DND-41 (cell line): ENCODE results near the gene ATP13A3.

Source experiments
- EZH2 ChIP-seq: IDR thresholded peaks from 3 replicates; pipeline ENCODE4 v1.6.1; 2012; ENCODE audit warnings: borderline replicate concordance, low read depth, mild to moderate bottlenecking, moderate library complexity, low read length, inconsistent platforms; ENCODE audit not compliant: severe bottlenecking
- TF ChIP-seq, protein P1 (sequence below): IDR thresholded peaks from 2 replicates; pipeline ENCODE4 v1.5.1; 2012; ENCODE audit warnings: borderline replicate concordance, low read length, moderate library complexity, mild to moderate bottlenecking; ENCODE audit not compliant: poor library complexity, severe bottlenecking; ENCODE audit errors: extremely low read depth

DNA sequence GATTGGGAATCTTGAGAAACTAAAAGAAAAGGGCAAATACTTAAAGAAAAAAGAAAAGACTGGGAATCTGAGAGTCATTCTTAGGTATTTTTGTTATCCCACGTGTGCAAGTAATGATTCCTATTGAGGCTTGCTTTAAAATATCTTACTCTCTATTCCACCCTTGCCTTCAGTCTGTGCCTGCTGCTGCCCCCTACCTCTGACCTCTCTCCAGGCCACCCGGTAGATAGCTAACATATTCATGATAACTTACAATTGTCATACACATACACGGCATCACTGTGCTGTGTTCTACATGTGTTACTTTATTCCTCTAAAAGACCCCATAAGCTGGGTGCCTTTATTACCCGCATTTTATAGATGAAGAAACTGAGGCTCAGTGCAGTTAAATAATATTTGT lies 27.8 kb upstream of the ATP13A3 start:
- TF ChIP-seq, protein P1, sequence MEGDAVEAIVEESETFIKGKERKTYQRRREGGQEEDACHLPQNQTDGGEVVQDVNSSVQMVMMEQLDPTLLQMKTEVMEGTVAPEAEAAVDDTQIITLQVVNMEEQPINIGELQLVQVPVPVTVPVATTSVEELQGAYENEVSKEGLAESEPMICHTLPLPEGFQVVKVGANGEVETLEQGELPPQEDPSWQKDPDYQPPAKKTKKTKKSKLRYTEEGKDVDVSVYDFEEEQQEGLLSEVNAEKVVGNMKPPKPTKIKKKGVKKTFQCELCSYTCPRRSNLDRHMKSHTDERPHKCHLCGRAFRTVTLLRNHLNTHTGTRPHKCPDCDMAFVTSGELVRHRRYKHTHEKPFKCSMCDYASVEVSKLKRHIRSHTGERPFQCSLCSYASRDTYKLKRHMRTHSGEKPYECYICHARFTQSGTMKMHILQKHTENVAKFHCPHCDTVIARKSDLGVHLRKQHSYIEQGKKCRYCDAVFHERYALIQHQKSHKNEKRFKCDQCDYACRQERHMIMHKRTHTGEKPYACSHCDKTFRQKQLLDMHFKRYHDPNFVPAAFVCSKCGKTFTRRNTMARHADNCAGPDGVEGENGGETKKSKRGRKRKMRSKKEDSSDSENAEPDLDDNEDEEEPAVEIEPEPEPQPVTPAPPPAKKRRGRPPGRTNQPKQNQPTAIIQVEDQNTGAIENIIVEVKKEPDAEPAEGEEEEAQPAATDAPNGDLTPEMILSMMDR = no peak
- TF ChIP-seq EZH2 = no peak
